GM12864 (cell line): ENCODE data around the gene CCR4.

Experiments
- DNase-seq: peaks from one replicate; pipeline ENCODE4 v3.0.0-alpha.2; 2011; ENCODE audit warnings: low read depth
- H3K4me3 ChIP-seq: 2 replicates; pipeline ENCODE4 v1.5.1; 2011; ENCODE audit warnings: mild to moderate bottlenecking, low read depth, low read length, control low read depth
- TF ChIP-seq, protein P1 (sequence below): IDR thresholded peaks from 2 replicates; pipeline ENCODE4 v1.5.1; 2011; ENCODE audit warnings: low read depth, mild to moderate bottlenecking, moderate library complexity, low read length, control low read depth, inconsistent platforms; ENCODE audit errors: missing control alignments

CCR4 gene

DNA sequence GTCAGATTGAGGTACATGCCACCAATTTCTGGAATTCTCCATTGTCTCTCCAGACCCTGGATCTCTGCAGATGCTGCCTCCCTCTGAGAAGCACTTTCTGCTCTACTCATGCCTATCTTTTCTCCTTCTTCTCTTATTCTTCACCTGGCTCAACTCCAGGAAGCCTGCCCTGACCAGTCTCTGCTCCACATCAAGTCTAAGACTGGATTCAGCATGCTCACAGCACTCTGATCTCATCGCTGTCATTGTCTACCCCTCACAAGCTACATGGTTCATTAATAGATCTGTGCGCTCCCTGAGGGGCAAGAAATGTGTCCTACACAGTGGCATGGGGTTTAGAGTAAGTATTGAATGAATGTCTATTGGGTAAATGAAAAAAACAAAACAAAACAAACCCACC, 38.7 kb downstream of the CCR4 start:
- TF ChIP-seq, protein P1, sequence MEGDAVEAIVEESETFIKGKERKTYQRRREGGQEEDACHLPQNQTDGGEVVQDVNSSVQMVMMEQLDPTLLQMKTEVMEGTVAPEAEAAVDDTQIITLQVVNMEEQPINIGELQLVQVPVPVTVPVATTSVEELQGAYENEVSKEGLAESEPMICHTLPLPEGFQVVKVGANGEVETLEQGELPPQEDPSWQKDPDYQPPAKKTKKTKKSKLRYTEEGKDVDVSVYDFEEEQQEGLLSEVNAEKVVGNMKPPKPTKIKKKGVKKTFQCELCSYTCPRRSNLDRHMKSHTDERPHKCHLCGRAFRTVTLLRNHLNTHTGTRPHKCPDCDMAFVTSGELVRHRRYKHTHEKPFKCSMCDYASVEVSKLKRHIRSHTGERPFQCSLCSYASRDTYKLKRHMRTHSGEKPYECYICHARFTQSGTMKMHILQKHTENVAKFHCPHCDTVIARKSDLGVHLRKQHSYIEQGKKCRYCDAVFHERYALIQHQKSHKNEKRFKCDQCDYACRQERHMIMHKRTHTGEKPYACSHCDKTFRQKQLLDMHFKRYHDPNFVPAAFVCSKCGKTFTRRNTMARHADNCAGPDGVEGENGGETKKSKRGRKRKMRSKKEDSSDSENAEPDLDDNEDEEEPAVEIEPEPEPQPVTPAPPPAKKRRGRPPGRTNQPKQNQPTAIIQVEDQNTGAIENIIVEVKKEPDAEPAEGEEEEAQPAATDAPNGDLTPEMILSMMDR = no peak
- no peak overlapping the region for H3K4me3 ChIP-seq
- DNase-seq = no peak

DNA sequence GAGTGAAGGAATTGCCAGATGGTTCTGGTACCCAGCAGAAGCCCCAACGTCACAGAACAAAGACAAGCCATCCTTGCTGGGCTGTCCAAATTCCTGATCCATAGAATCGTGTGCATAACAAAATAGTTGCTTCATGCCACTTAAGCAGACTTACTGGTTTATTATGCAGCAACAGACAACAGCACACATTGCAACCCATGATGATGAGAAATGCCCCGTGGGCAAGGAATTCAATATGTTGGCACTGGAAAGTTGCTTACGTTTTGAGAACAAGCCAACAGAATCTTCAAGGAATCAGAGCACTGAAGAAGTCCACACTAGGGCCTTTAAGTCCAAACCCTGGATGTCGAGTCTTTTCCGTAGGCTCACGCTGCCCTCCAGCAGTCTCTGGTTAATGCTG, 40.3 kb downstream of the CCR4 start:
- no peak overlapping the region for H3K4me3 ChIP-seq
- no peak for DNase-seq
- TF ChIP-seq, protein P1 = no peak

DNA sequence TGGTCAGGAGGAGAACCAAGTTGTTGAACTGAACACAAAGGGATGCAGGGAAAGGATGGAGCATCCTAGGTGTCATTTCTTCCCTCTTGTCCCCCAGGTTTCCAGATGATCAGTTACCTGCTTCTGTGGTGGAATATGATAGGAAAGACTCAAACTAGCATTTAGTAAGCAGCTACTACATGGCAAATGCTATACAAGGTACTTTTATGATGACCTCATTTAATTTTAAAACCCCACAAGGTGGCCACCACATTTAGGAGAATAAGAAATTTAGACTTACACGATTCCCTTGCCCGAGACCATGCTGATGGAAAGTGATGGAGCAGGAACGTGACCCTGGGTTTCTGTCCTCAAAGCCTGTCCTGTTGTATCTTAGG, 40.9 kb downstream of the CCR4 start:
- H3K4me3 ChIP-seq = no peak overlapping the region
- no peak for DNase-seq
- TF ChIP-seq, protein P1 = no peak

GRCh38 chr3:32994045-32994444, 42.6 kb downstream of the CCR4 start:
- TF ChIP-seq, protein P1 = no peak
- no peak overlapping the region for H3K4me3 ChIP-seq
- DNase-seq = no peak

- no peak overlapping the region for H3K4me3 ChIP-seq
- DNase-seq = no peak
- TF ChIP-seq, protein P1 = no peak
Observed at GRCh38 chr3:32995098-32995497, 43.7 kb downstream of the CCR4 start.

- DNase-seq = no peak
- TF ChIP-seq, protein P1 = no peak
- no peak overlapping the region for H3K4me3 ChIP-seq
Observed at GRCh38 chr3:32996048-32996754, 44.8 kb downstream of the CCR4 start.

- DNase-seq = no peak
- TF ChIP-seq, protein P1 = no peak
- H3K4me3 ChIP-seq = no peak overlapping the region
Observed at GRCh38 chr3:32996755-32997091, 45.3 kb downstream of the CCR4 start.
